ENCODE data around the gene STK40.

DNA sequence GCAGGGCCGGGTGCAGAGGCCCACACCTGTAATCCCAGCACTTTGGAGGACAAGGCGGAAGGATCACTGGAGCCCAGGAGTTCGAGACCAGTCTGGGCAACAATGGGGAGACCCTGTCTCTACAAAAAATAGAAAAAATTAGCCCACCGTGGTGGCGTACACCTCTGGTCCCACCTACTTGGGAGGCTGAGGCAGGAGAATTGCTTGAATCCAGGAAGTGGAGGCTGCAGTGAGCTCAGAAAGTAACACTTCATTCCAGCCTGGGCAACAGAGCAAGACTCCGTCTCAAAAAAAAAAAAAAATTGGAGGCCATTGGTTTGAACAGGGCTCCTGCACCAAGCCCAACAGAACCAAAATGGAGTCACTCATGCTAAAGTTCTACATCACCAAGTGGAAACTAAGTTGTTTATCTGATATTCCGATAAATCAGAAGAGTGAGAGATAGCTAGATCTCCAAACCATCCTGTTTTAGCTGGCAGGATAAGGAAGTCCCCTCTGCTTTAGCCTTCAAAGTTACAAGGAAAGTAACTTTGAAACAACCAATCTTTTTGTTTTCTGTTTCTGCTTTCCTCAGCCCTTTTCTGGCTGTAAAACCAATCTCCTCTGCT, 12.8 kb upstream of the STK40 start:
- no peak for TF ChIP-seq RAD21 (IDR thresholded peaks at IDR 0.05; ENCODE audit: low read depth)
- no peak for TF ChIP-seq TAF1 (IDR thresholded peaks at IDR 0.05; ENCODE audit: low read depth)
- TF ChIP-seq, protein P1, sequence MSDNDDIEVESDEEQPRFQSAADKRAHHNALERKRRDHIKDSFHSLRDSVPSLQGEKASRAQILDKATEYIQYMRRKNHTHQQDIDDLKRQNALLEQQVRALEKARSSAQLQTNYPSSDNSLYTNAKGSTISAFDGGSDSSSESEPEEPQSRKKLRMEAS (IDR thresholded peaks at IDR 0.05), result no peak
- TF ChIP-seq, protein P2, sequence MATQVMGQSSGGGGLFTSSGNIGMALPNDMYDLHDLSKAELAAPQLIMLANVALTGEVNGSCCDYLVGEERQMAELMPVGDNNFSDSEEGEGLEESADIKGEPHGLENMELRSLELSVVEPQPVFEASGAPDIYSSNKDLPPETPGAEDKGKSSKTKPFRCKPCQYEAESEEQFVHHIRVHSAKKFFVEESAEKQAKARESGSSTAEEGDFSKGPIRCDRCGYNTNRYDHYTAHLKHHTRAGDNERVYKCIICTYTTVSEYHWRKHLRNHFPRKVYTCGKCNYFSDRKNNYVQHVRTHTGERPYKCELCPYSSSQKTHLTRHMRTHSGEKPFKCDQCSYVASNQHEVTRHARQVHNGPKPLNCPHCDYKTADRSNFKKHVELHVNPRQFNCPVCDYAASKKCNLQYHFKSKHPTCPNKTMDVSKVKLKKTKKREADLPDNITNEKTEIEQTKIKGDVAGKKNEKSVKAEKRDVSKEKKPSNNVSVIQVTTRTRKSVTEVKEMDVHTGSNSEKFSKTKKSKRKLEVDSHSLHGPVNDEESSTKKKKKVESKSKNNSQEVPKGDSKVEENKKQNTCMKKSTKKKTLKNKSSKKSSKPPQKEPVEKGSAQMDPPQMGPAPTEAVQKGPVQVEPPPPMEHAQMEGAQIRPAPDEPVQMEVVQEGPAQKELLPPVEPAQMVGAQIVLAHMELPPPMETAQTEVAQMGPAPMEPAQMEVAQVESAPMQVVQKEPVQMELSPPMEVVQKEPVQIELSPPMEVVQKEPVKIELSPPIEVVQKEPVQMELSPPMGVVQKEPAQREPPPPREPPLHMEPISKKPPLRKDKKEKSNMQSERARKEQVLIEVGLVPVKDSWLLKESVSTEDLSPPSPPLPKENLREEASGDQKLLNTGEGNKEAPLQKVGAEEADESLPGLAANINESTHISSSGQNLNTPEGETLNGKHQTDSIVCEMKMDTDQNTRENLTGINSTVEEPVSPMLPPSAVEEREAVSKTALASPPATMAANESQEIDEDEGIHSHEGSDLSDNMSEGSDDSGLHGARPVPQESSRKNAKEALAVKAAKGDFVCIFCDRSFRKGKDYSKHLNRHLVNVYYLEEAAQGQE (IDR thresholded peaks at IDR 0.05; ENCODE audit: low read depth), result no peak
- TF ChIP-seq EP300 (IDR thresholded peaks at IDR 0.05; ENCODE audit: borderline replicate concordance), result no peak
- no peak for TF ChIP-seq CEBPB (IDR thresholded peaks at IDR 0.05)
- TF ChIP-seq, protein P3, sequence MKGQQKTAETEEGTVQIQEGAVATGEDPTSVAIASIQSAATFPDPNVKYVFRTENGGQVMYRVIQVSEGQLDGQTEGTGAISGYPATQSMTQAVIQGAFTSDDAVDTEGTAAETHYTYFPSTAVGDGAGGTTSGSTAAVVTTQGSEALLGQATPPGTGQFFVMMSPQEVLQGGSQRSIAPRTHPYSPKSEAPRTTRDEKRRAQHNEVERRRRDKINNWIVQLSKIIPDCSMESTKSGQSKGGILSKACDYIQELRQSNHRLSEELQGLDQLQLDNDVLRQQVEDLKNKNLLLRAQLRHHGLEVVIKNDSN (IDR thresholded peaks at IDR 0.05), result no peak
- no peak for TF ChIP-seq EGR1 (IDR thresholded peaks at IDR 0.05)
